Small intestine (tissue), 7 donors: ENCODE data around the gene AKT2. TPM values are rescaled to one million over a fixed set of nuclear protein-coding genes. Genes with fewer than 3 reads are reported as not detected.

Experiments
- DNase-seq, 2 donors: peaks; one replicate each; pipeline versions ENCODE4 v3.0.0 to v3.0.0-alpha.2; 2013
- FAIRE-seq: peaks from 2 replicates; lab custom pipeline; 2012; peaks lifted over from hg19 to GRCh38; lab: Jason Lieb, UNC
- H3K27ac ChIP-seq, 3 donors: one replicate each; pipeline ENCODE4 v1.5.1; 2013; ENCODE audit warnings: low read length in 2 of 3, mild to moderate bottlenecking in 2 of 3, control low read depth in 1 of 3, inconsistent platforms in 1 of 3, low read depth in 1 of 3, moderate library complexity in 1 of 3
- H3K27me3 ChIP-seq, 3 donors: one replicate each; pipeline ENCODE4 v1.6.1; 2013; ENCODE audit warnings: low read length in 3 of 3, inconsistent platforms in 1 of 3; ENCODE audit not compliant: control insufficient read depth in 3 of 3, insufficient read depth in 3 of 3
- H3K36me3 ChIP-seq, 3 donors: one replicate each; pipeline ENCODE4 v1.6.1; 2013; ENCODE audit warnings: low read length in 3 of 3, inconsistent platforms in 1 of 3, low read depth in 1 of 3, mild to moderate bottlenecking in 1 of 3, moderate library complexity in 1 of 3; ENCODE audit not compliant: control insufficient read depth in 3 of 3, insufficient read depth in 2 of 3
- H3K4me1 ChIP-seq, 3 donors: one replicate each; pipeline ENCODE4 v1.6.1; 2013; ENCODE audit warnings: low read length in 2 of 3, inconsistent platforms in 1 of 3, low read depth in 1 of 3, mild to moderate bottlenecking in 1 of 3, moderate library complexity in 1 of 3; ENCODE audit not compliant: control insufficient read depth in 3 of 3, insufficient read depth in 2 of 3
- H3K4me3 ChIP-seq, 3 donors: one replicate each; pipeline ENCODE4 v1.5.1; 2013; ENCODE audit warnings: low read length in 3 of 3, control low read depth in 1 of 3, inconsistent platforms in 1 of 3, low read depth in 1 of 3, mild to moderate bottlenecking in 1 of 3, moderate library complexity in 1 of 3
- H3K9me3 ChIP-seq, 2 donors: one replicate each; pipeline ENCODE4 v1.6.1; 2013; ENCODE audit warnings: low read depth in 1 of 2, low read length in 1 of 2; ENCODE audit not compliant: control insufficient read depth in 2 of 2, insufficient read depth in 1 of 2
- WGBS, 3 donors: extraction: QIAGEN DNeasy Blood & Tissue Kit; methylation state at CpG; one replicate each; pipeline ENCODE4 v1.1.7; 2013; 5-methylcytosine and 5-hydroxymethylcytosine counted together
- polyA plus RNA-seq, 4 donors: library from polyadenylated mRNA; stranded (reverse) in 3 of 4; unstranded in 1 of 4; fragments of 200-250 nt in 3 of 4; fragments of 120-200 nt in 1 of 4; gene quantifications; one replicate each; pipeline versions ENCODE4 v1.2.1 to v1.2.3, GENCODE V29; 2013
- donor health status: healthy with polysubstance abuse.
- donor health status: control.
- donor health status: control.
- donor health status: Bipolar disorder and iron deficiency.
- donor health status: healthy.

The AKT2 gene
- polyA plus RNA-seq, 4 donors, result 19.2 to 97.2 (median 48.5) TPM

- Histone ChIP-seq H3K27ac (no peak overlapping the region), H3K27me3 (no peaks in the 10 kb centered on the region), H3K4me1 (no peaks in the 10 kb centered on the region), H3K9me3 (peaks cover 0 to 12% of the 10 kb centered on the region in 2 donors), H3K36me3 (peaks cover 0 to 46% (median 0%) of the 10 kb centered on the region in 3 donors), H3K4me3 (no peak overlapping the region)
- 96 to 98% (median 96%) methylated on average over 5 of the region's 5 CpGs for whole genome bisulfite sequencing, 3 donors
- DNase-seq, result no peak
- no peak for FAIRE-seq
These were observed 76.5 kb downstream of the AKT2 start for GRCh38 chr19:40208602-40209001.

- H3K36me3 ChIP-seq, result peaks cover 0 to 36% (median 0%) of the 10 kb centered on the region in 3 donors
- WGBS, 3 donors, result 95 to 96% (median 96%) methylated on average over 20 to 21 of the region's 21 CpGs
These were observed 79.4 kb downstream of the AKT2 start for GRCh38 chr19:40205760-40206159.

DNA sequence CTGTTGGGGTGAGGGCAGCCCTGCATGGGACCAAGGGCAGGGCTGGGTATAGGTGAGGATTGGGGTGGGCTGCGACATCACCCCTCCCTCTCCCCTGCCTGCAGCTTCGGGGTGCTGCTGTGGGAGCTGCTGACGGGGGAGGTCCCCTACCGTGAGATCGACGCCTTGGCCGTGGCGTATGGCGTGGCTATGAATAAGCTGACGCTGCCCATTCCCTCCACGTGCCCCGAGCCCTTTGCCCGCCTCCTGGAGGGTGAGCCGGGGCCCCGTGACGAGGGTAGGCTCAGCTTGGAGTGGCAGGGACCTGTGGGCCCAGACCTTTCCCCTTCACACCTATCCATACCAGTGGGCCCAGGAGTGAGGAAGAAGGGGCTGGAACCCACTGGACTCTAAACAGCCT lies 80.8 kb downstream of the AKT2 start:
- Histone ChIP-seq H3K4me3 (no peak overlapping the region), H3K27me3 (no peaks in the 10 kb centered on the region), H3K4me1 (no peaks in the 10 kb centered on the region), H3K36me3 (peaks cover 0 to 33% (median 0%) of the 10 kb centered on the region in 3 donors), H3K27ac (no peak overlapping the region), H3K9me3 (peaks cover 0 to 12% of the 10 kb centered on the region in 2 donors)
- WGBS, 3 donors, result 96 to 98% (median 96%) methylated on average over 16 of the region's 16 CpGs
- DNase-seq, result no peak
- FAIRE-seq, result no peak

More at GRCh38 chr19:40205760-40206159, 79.4 kb downstream of the AKT2 start:
- FAIRE-seq (no peak), DNase-seq (no peak)
- Histone ChIP-seq H3K27ac (no peak overlapping the region), H3K9me3 (peaks cover 0 to 12% of the 10 kb centered on the region in 2 donors), H3K4me3 (no peak overlapping the region), H3K27me3 (no peaks in the 10 kb centered on the region), H3K4me1 (no peaks in the 10 kb centered on the region)

DNA sequence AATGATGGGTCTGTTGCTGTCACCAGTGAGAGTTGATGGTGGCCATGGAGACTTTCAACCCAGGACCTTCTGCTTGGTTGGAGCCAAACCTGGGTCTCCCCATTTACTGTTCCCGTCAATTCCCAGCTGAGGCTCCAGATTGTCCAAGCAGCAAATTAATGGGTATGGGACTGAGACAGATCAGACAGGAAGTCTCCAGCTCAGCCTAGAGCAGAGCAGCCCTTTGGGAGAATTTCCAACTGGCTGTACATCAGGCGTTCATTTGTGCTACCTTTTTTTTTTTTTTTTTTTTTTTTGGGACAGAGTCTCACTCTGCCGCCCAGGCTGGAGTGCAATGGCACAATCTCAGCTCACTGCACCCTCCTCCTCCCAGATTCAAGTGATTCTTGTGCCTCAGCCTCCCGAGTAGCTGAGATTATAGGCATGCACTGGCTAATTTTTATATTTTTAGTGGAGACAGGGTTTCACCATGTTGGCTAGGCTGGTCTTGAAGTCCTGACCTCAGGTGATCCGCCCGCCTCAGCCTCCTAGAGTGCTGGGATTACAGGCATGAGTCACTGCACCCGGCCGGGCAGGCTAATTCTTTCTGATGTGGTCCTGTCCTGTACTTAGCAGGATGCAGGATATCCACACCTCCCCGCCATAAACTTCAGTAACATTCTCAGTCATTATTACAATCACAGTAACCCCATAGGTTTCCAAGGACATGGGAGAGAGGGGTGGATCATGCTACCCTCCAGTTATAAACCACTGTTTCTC lies 84.6 kb downstream of the AKT2 start:
- no peak overlapping the region for H3K27ac ChIP-seq
- FAIRE-seq (no peak), DNase-seq (no peak)
- no peak overlapping the region for H3K4me3 ChIP-seq
- H3K36me3 ChIP-seq, result peaks cover 0 to 26% (median 0%) of the 10 kb centered on the region in 3 donors
- H3K27me3 ChIP-seq, result no peaks in the 10 kb centered on the region
- peaks cover 0 to 8% of the 10 kb centered on the region in 2 donors for H3K9me3 ChIP-seq
- 79 to 83% (median 80%) methylated on average over 9 of the region's 9 CpGs for WGBS, 3 donors
- H3K4me1 ChIP-seq, result no peaks in the 10 kb centered on the region

- DNase-seq (no peak), FAIRE-seq (no peak)
- 96% methylated on average over 29 of the region's 29 CpGs for WGBS, 3 donors
- Histone ChIP-seq H3K36me3 (peaks cover 0 to 9% (median 0%) of the 10 kb centered on the region in 3 donors), H3K4me1 (no peaks in the 10 kb centered on the region), H3K4me3 (no peak overlapping the region), H3K27me3 (no peaks in the 10 kb centered on the region), H3K27ac (no peak overlapping the region), H3K9me3 (no peaks in the 10 kb centered on the region)
These were observed 86.7 kb downstream of the AKT2 start for GRCh38 chr19:40198272-40198990.

DNA sequence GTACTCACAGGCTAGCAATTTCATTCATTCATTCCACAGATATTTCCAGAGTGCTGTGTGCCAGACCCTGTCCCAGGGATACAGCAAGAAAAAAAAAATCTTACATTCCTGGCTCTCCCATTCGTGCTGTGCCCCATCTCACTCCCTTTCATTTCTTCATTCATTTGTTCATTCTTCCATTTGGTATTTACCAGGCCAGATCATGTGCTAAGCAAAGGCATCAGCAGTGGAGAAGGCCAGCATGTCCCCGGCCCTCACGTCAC lies 91.6 kb downstream of the AKT2 start:
- 90 to 96% (median 94%) methylated on average over 3 of the region's 3 CpGs for WGBS, 3 donors
- no peak for FAIRE-seq
- Histone ChIP-seq H3K4me1 (peaks cover 0 to 4% (median 0%) of the 10 kb centered on the region in 3 donors), H3K4me3 (no peak overlapping the region), H3K9me3 (no peaks in the 10 kb centered on the region), H3K27ac (no peak overlapping the region), H3K36me3 (peaks cover 0 to 3% (median 0%) of the 10 kb centered on the region in 3 donors), H3K27me3 (no peaks in the 10 kb centered on the region)
- no peak for DNase-seq

DNA sequence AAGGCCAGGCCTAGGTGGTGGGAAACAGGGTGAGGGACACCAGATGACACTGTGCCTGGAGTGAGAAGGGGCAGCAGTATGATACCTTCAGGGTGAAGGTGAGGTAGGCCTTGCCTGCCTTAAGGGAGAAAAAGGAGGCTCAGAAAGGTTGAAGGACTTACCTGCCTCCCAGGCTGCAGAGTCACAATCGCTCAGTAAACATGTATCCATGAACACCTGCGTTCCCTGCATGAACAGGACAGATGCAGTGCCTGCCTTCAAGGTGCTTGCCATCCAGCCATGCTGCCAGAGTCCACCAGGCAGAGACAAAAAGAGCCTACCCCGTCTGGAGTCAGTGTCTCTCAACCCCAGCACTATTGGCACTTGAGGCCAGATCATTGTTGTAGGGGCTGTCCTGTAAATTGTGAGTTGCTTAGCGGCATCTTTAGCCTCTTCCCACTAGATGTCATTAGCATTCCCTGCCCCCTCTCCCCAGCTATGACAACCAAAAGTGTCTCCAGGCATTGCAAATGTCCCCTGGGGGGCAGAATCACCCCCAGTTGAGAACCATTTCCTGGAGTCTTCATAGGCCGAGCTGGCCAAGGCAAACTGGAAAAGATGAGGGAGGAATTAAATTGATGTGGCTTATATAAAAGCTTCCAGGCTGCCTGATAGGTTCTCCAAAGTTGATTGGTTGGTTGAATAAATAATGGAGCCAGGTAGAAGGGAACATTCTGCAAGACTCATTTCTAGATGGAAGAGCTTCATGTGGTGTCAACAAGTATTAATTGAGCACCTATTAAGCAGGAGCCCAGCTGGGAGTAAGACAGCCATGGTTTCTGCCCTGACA lies 92.2 kb downstream of the AKT2 start:
- no peaks in the 10 kb centered on the region for H3K36me3 ChIP-seq
- no peak overlapping the region for H3K27ac ChIP-seq
- FAIRE-seq, result no peak
- no peaks in the 10 kb centered on the region for H3K27me3 ChIP-seq
- no peaks in the 10 kb centered on the region for H3K9me3 ChIP-seq
- no peak overlapping the region for H3K4me3 ChIP-seq
- DNase-seq, result no peak
- 82 to 91% (median 90%) methylated on average over 5 of the region's 5 CpGs for WGBS, 3 donors
- H3K4me1 ChIP-seq, result peaks cover 0 to 4% (median 0%) of the 10 kb centered on the region in 3 donors
